Spleen (tissue), 7 donors: ENCODE data around the gene MACROH2A1.

Source experiments
- CTCF ChIP-seq, 11 experiments: fragments of 200-600 bp in 7 of 11; fragments of 450-650 bp in 4 of 11; sonication (generic) in 4 of 11; IDR thresholded peaks in 8 of 11; conservative IDR thresholded peaks in 3 of 11; 1 replicate in 7 of 11; 2 replicates in 4 of 11; pipeline versions ENCODE4 v1.4.0 to v1.8.0; 2016 to 2021; ENCODE audit warnings: antibody characterized with exemption in 11 of 11, inconsistent platforms in 4 of 11, mild to moderate bottlenecking in 1 of 11
- POLR2A ChIP-seq, 3 donors: fragments of 450-650 bp; IDR thresholded peaks; one replicate each; pipeline ENCODE4 v1.5.1; 2017; ENCODE audit warnings: antibody characterized with exemption in 3 of 3, mild to moderate bottlenecking in 1 of 3
- donor health status: DM: no; HTN: no; CAD: no; lungs with moderate emphysema.
- donor health status: DM: no; HTN: no; CAD: no.
- donor health status: DM: no; HTN: no; CAD: no.

- TF ChIP-seq CTCF (IDR thresholded peaks at IDR 0.05 in 8 of 11, conservative IDR thresholded peaks at IDR 0.05 in 3 of 11) (no peak), POLR2A (IDR thresholded peaks at IDR 0.05) (no peak)
Observed at GRCh38 chr5:135320718-135321484, 78.1 kb downstream of the MACROH2A1 start.
